Right ventricle myocardium inferior (tissue), 1 donor: ENCODE results near the gene MAST4. TPM values are rescaled to one million over a fixed set of nuclear protein-coding genes. Genes with fewer than 3 reads are reported as not detected.
A peak's percentile ranks its signal among the peaks of the same experiment; 100 is the strongest.

Source experiments
- ATAC-seq: fragments of 200-7000 bp; cut with Tn5 transposase; one replicate; pipeline ENCODE4 v1.9.1; 2020; ENCODE audit warnings: mild to moderate bottlenecking, moderate library complexity
- DNase-seq: peaks from one replicate; pipeline ENCODE4 v3.0.0; 2021; ENCODE audit errors: missing footprints
- intact Hi-C: fragments of 100-400 bp; cut with DNase I; formaldehyde crosslinking; loops from one replicate; pipeline ENCODE4 v1.11.0; 2022
- total RNA-seq: library from RNA; stranded (reverse); fragmentation: NEBNext Ultra II Directional; extraction: Animal tissue kit (Norgen Biotek cat#: 25700); gene quantifications from one replicate; pipeline ENCODE4 v1.2.1, GENCODE V29; 2021
- donor health status: DM: no; HTN: yes; CAD: no; lungs with severe emphysema.

Gene MAST4
- total RNA-seq, 1 donor from 2014 or later = 39.6 TPM

GRCh38 chr5:67173959-67174358 lies 577.8 kb downstream of the MAST4 start:
- ATAC-seq (no peak), DNase-seq (no peak)
- intact Hi-C loops = no loop called here

- DNase-seq (no peak), ATAC-seq (no peak)
- intact Hi-C loops = no loop called here
These were observed 580.7 kb downstream of the MAST4 start for GRCh38 chr5:67176936-67177335.

DNA sequence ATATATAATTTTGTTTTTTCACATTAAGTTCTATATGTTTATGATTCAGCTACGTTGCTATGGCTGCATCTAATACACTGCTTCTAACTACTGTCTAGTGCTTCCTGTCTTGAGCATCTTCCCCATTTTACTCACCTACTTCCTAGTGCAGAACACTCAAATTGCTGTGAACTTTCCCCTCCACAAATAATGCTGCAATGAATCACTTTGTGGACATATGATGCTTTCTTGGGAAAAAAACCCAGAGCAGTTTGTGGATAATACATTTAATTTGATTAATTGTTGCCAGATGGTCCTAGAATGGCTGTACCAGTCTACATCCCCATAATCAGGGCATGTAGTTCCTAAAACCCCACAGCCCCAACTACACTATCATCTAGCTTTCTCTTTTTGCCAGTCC lies 581.9 kb downstream of the MAST4 start:
- DNase-seq = no peak
- intact Hi-C loops = no loop called here
- ATAC-seq = no peak

GRCh38 chr5:67178966-67179365 lies 582.8 kb downstream of the MAST4 start:
- DNase-seq (no peak), ATAC-seq (no peak)
- intact Hi-C loops = no loop called here

- intact Hi-C loops = no loop called here
- DNase-seq (no peak), ATAC-seq (no peak)
These were observed 583.6 kb downstream of the MAST4 start for GRCh38 chr5:67179697-67180361.

- intact Hi-C loops = no loop called here
- DNase-seq = no peak
- no peak for ATAC-seq
These were observed 585.5 kb downstream of the MAST4 start for GRCh38 chr5:67181648-67182221.

DNA sequence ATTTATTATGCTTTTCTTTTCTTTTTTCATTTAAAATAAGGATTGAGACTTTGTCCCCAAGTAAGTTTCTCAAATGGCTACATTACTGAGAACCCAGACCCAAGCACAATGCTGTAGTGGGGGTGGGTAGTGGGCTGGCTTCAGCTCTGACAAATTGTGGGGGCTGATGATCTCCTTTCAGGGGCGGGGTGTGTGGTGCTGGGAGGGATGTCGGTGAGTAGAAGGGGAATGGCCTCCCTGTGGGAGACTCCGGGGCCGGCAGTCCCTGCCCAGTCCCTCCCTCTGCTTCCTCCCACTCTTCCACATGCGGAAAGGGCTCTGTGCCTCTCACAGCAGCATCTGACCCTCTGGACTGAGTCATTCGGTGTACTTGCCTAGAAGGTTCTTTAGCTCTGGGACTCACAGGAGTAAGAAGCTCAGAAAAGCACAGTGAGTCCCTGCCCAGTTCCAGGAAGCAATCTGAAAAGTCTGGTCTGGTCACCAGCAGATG lies 586.2 kb downstream of the MAST4 start:
- DNase-seq (peak; percentile 76), ATAC-seq (peak; percentile 97)
- intact Hi-C loops = no loop called here

DNA sequence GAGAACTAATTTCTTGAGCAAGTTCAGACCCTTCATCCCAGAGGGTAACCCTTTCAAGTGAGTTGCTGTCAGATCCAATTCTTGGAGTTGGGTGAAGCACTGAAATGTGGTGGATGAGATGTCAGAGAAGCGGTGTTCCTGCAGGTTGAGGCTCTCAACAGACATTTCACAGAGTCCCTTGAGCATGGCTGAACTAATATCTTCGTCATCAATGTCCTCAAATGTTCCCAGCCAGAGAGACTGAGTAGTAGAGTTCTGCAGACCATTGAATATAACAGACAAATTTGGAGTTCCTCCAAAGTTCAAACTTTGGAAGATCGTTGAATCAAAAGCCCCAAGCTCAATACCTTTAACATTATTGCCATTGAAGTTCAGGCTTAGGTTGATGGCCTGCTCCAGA lies 587.7 kb downstream of the MAST4 start:
- intact Hi-C loops = no loop called here
- DNase-seq (no peak), ATAC-seq (peak; percentile 59)

DNA sequence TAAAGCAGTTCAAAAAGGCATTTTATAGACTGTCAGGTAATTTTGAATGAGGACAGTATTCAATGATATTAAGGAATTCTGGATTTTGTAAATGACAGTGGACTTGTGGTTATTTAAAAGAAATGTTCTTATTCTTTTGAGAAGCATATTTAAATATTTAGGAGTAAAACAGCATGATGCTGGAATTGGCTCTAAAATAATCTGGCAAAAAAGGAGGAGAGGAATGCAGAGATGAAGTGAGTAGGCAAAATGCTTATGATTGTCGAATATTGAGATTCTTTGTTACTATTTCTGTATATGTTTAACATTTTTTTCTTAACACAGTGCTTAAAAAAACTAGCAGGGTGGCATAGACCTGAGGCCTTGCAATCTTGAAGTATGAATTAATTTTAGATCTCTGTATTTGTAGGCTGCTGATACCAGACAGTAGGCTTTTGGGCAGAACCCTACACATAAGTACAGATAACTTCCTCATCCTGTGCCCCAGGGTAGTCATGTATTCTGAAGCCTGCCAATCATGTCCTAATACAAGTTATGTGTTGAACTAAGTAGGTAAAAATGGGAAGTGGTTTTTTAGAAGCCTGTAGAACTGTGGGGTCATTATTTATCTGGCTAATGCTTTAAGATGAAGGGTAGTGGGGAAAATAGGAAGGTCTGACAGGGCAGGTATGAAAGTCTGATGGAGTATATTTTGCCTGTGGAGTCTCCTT lies 591.0 kb downstream of the MAST4 start:
- intact Hi-C loops = no loop called here
- ATAC-seq = no peak

DNA sequence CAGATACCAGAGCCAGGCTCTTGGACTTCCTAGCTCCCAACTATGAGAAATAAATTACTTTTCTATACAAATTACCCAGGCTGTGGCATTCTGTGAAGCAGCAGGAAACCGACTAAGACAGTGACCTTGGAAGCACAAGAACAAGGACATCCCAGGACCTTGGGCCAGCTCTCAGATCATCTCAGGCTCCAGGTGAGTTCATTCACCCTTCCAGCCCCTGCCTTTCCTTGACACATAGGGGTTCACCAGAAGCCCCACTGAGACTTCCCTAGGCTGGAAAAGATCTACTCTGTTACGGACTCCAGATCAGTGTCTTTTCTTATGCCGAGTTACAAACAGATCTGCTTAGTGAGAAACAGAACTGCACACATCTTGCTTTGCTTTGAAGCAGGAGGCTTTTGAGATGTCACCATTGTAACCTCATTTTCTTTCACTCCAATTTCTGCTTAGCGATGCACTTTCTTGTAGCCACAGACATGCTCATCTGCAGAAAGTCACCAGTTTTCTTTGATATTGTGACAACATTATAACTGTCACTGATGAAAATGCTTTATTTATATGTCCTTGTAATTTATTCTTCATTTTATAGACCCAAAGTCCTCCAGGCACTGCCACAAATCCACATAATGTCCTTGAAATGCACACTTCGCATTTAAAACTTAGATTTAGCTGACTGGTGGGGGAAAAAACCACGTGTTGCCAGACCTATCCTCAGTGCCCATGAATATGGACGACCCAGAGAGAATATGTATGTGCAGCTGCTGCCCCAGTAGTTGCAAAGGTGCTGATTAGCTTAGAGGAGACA lies 592.3 kb downstream of the MAST4 start:
- DNase-seq = no peak
- intact Hi-C loops = no loop called here
- ATAC-seq = no peak

More for the DNA sequence above, 591.0 kb downstream of the MAST4 start:
- DNase-seq = no peak

DNA sequence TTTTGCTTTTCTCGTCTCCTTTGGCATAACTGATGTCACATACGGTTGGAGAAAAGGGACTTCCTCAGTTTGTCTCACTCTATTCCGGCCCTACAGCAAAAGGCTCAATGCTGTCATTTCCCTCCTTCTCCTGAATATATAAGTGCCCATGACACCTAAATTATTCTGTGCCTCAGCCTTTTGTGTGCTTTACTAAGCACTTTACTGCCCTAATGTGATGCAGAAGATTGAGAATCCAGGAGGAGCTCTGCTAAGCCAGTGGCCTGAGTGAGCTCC lies 592.8 kb downstream of the MAST4 start:
- ATAC-seq (no peak), DNase-seq (no peak)
- intact Hi-C loops = no loop called here

GRCh38 chr5:67189931-67190330 lies 593.7 kb downstream of the MAST4 start:
- intact Hi-C loops = no loop called here
- ATAC-seq = no peak
- no peak for DNase-seq

- no peak for DNase-seq
- intact Hi-C loops = no loop called here
- ATAC-seq = no peak
These were observed 594.2 kb downstream of the MAST4 start for GRCh38 chr5:67190410-67190809.

- intact Hi-C loops = no loop called here
- no peak for DNase-seq
- ATAC-seq = no peak
These were observed 594.7 kb downstream of the MAST4 start for GRCh38 chr5:67190861-67191260.

- DNase-seq (no peak), ATAC-seq (no peak)
- intact Hi-C loops = no loop called here
These were observed 596.7 kb downstream of the MAST4 start for GRCh38 chr5:67192719-67193438.

- intact Hi-C loops = no loop called here
- no peak for ATAC-seq
- DNase-seq = no peak
These were observed 597.2 kb downstream of the MAST4 start for GRCh38 chr5:67193439-67193807.

DNA sequence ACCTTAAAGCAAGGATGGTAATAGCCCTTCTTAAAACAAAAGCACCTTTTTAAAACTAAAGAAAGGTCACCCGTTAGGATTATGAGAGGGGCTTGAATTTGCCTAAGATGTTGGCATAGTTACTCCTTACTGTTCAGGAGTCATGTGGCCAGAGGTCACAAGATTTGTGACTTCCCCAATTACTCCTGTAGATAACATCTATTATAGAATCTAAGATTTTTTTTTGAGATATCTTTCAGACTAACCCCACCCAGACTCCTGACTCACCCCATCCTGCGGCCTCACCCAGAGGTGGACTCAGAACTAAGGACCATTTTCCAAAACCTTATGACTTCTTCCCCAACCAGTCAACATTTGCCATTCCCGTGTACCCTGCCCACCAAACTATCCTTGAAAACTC lies 598.0 kb downstream of the MAST4 start:
- no peak for DNase-seq
- intact Hi-C loops = no loop called here
- no peak for ATAC-seq

DNA sequence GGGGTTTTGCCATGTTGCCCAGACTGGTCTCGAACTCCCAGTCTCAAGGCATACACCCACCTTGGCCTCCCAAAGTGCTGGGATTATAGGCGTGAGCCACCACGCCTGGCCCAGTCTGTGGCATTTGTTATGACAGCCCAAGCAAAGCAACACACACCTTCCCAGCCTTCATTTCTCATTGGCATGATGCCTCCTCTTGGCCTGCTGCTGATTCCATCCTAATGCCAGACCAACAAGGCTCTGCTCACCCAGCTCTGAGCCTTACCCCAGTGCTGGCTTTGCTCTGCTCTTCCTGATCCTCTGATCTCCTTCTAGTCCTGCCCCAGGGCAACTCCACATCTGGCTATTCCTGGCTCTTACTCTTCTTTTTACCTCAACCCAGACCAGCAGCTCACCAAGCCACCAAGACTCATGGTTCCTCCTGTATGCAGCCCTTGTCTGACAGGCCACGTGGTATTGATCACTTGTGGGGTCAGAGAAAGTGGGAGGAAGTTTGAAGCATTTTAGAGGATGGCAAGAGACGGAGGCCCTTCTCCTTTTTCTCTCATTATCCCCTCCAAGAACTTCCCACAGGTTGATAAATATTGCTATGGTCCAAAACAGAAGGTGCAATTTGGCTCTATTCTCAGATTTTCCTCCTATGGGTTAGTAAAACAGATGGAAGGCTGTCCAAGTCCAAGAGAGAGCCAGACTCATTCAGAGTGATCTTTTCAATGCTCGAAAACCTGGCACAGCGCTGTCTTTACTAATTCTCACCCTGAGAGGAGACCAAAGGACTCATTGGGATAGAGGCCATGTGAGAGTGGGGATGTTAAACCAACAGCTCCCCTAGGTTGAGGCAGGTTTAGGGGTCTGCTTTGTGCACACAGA lies 599.4 kb downstream of the MAST4 start:
- intact Hi-C loops = no loop called here
- DNase-seq (no peak), ATAC-seq (no peak)
